ENCODE measurements around the gene NACA2.
"Not testable (repeated sequence)": the region's sequence is repeated elsewhere in the genome, so short reads cannot be mapped to it uniquely, and the experiment has no call there.

The NACA2 gene

DNA sequence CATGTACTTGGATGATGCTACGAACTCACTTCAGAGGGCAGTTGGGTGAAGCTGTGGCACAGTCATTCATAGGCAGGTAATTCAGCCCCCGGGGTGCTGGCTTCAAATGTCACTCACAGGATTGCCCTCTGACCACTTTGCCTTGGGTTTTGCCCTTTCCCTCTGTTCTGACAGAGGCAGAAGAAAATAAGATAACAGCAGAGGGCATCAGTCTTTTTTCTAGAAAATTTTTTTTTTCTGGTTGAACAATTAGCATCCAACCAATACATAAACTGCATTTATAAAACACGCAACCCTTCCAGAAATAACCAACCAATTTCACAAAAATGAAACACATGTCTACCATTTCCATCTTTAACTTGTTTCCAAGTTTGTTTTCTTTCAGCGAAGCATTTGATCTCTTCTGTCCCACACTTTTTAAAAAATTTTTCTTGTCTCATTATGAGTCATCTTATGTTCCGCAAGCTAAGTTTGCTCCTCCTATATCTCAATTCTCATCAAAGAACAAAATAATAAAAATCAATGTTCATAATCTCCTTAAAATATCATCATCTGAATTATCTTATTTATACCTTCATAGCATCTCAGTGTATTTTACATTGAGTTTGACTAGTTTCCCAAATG lies 15.6 kb downstream of the NACA2 start:
- no peak for DNase-seq
- ATAC-seq, result no peak
- Mint-ChIP-seq H3K4me3 (no peak overlapping the region), H3K36me3 (ENCODE audit: low read depth) (no peaks in the 10 kb centered on the region), H3K9me3 (peaks cover 13% of the 10 kb centered on the region), H3K27ac (no peak overlapping the region), H3K4me1 (no peaks in the 10 kb centered on the region), H3K27me3 (peaks cover 20% of the 10 kb centered on the region)

DNA sequence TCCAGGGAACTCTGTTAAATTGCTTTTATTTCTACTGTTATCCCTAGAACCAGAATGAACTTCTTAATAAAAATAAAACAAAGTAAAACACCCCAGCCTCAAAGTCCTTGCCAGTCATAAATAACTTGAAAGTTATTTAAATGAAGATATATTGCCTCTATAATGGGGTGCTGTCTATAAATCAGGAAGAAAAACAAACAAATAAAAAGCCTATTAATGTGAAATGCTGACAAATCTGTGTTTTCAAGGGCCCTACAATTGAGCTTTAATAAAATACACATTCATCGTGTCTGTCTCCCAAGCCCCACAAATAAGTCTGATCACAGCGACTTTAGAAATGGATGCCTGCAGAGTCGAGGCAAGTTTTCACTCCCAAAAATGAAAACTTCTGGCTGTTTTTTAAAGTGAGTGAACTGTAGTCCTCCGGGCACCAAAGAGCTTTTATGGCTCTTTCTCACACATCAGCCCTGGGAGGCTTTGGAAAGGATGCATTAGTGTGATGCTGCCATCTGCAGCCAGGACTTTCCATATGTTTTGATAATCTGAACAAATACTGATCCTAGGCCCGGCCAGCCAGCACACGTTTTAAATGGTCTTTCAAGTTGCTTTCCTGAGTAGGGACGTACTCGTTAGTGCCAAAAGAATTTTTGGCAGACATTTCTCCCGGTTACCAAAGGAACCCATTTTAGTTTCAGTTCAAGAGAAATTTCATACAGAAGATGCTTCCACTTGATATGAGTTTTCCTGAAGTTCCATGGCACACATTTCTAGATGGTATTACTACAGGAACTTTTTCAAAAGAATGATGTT lies 16.3 kb downstream of the NACA2 start:
- H3K9me3 Mint-ChIP-seq, result peaks cover 19% of the 10 kb centered on the region
- ATAC-seq, result no peak
- no peaks in the 10 kb centered on the region for H3K4me1 Mint-ChIP-seq
- no peak for DNase-seq
- peaks cover 16% of the 10 kb centered on the region for H3K27me3 Mint-ChIP-seq
- H3K36me3 Mint-ChIP-seq (ENCODE audit: low read depth), result no peaks in the 10 kb centered on the region
- no peak overlapping the region for H3K4me3 Mint-ChIP-seq
- H3K27ac Mint-ChIP-seq, result no peak overlapping the region

DNA sequence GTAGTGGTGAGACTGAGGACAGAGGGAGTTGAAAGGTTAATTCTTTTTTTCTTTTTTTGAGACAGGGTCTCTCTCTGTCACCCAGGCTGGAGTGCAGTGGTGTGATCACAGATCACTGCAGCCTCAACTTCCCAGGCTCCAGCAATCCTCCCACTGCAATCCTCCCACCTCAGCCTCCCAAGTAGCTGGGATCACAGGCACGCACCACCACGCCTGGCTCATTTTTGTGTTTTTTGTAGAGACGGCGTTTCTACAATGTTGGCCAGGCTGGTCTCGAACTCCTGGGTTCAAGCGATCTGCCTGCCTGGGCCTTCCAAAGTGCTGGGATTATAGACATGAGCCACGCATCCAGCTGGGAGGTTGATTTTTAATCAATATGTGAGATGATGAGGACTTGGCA lies 18.5 kb downstream of the NACA2 start:
- H3K27ac Mint-ChIP-seq; ATAC-seq; H3K36me3 Mint-ChIP-seq (ENCODE audit: low read depth); H3K4me1 Mint-ChIP-seq; DNase-seq; H3K4me3 Mint-ChIP-seq: not testable (repeated sequence)
- Mint-ChIP-seq H3K9me3 (peaks cover 19% of the 10 kb centered on the region), H3K27me3 (peaks cover 14% of the 10 kb centered on the region)

DNA sequence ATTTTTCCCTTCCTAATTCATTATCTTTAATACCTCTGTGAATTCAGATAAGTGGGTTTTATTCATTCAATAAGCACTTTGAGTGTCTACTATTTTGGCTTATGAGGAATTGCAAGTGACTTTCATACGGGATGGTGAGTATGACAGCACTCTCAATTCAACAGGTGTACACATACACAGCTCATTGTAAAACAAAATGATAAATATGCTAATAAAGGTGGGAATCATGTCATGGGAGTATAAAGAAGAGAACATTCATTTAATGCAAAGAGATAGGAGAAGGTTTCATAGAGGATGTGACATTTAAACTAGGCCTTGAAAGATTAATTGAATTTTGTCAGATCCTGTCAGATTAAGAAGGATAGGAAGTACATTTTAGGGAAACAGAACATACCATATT lies 19.4 kb downstream of the NACA2 start:
- peaks cover 19% of the 10 kb centered on the region for H3K9me3 Mint-ChIP-seq
- no peaks in the 10 kb centered on the region for H3K36me3 Mint-ChIP-seq (ENCODE audit: low read depth)
- H3K27me3 Mint-ChIP-seq, result peaks cover 14% of the 10 kb centered on the region
- no peak overlapping the region for H3K4me3 Mint-ChIP-seq
- no peak for DNase-seq
- no peak overlapping the region for H3K27ac Mint-ChIP-seq
- no peak for ATAC-seq
- H3K4me1 Mint-ChIP-seq, result no peaks in the 10 kb centered on the region

DNA sequence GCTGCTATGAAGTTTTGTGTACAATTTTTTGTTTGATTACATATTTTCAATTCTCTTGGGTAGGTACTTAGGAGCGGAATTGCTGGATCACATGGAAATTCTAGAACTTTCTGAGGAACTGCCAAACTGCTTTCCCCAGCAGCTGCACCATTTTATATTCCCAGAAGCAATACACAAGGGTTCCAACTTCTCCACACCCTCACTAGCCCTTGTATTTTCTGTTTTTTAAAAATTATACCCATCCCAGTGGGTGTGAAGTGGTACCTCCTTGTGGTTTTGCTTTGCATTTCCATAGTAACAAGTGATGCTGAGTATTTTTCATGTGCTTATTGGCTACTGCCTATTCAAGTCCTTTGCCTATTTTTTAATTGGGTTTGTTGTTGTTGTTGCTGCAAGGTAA lies 20.9 kb downstream of the NACA2 start:
- H3K36me3 Mint-ChIP-seq (ENCODE audit: low read depth), result no peaks in the 10 kb centered on the region
- H3K27ac Mint-ChIP-seq, result no peak overlapping the region
- no peak overlapping the region for H3K4me3 Mint-ChIP-seq
- ATAC-seq (no peak), DNase-seq (no peak)
- no peaks in the 10 kb centered on the region for H3K4me1 Mint-ChIP-seq
- H3K27me3 Mint-ChIP-seq, result peaks cover 7% of the 10 kb centered on the region
- H3K9me3 Mint-ChIP-seq, result peaks cover 19% of the 10 kb centered on the region

DNA sequence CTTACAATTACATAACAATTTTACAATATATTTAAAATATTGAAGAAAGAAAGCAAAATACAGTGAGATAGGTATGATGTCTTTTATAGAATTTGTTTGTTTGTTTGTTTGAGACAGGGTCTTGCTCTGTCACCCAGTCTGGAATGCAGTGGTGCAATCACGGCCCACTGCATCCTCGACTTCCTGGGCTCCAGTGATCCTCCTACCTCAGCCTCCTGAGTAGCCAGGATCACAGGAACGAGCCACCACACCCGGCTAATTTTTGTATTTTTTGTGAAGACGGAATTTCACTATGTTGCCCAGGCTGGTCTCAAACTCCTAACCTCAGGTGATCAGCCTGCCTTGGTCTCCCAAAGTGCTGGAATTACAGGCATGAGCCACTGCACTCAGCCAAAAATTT lies 21.5 kb downstream of the NACA2 start:
- DNase-seq, H3K27me3 Mint-ChIP-seq, ATAC-seq: not testable (repeated sequence)

DNA sequence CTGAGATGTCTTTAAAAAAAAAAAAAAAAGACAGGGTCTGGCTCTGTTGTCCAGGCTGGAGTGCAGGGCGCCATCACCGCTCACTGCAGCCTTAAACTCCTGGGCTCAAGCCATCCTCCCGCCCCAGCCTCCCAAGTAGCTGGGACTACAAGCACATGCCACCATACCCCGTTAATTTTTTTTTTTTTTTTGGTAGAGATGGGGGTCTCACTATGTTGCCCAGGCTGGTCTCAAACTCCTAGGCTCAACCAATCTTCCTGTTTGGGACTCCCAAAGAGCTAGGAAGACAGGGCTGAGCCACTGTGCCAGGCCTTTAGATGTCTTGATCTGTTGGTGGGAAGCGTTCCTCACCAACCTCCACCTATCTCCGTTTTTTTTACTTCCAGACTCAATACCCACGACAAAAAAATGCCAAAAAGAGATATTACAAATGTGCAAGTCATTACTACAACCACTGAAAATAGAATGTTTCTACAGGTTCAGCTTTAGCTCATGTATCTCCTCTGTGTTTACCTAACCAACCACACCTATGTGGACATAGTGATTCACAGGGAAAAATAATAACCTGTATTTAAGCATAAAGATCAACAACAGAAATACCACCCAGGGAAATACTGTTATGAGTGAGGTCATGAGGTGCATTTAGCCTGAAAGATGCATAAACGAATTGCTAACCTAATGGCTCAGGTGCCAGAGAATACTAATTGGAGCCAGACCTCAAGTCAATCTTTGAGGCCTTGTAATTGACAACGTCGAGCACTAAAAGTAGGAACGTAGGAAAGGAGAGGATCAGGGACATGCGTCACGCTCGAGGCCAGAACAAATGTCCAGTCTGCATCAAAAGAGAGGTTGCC lies 22.6 kb downstream of the NACA2 start:
- no peak for DNase-seq
- ATAC-seq, result no peak
- no peak overlapping the region for H3K4me3 Mint-ChIP-seq
- no peaks in the 10 kb centered on the region for H3K36me3 Mint-ChIP-seq (ENCODE audit: low read depth)
- peaks cover 6% of the 10 kb centered on the region for H3K27me3 Mint-ChIP-seq
- no peaks in the 10 kb centered on the region for H3K4me1 Mint-ChIP-seq
- peaks cover 19% of the 10 kb centered on the region for H3K9me3 Mint-ChIP-seq
- no peak overlapping the region for H3K27ac Mint-ChIP-seq

More for the DNA sequence above, 21.5 kb downstream of the NACA2 start:
- peaks cover 19% of the 10 kb centered on the region for H3K9me3 Mint-ChIP-seq
- not testable (repeated sequence) for H3K36me3 Mint-ChIP-seq (ENCODE audit: low read depth); H3K27ac Mint-ChIP-seq; H3K4me3 Mint-ChIP-seq; H3K4me1 Mint-ChIP-seq

DNA sequence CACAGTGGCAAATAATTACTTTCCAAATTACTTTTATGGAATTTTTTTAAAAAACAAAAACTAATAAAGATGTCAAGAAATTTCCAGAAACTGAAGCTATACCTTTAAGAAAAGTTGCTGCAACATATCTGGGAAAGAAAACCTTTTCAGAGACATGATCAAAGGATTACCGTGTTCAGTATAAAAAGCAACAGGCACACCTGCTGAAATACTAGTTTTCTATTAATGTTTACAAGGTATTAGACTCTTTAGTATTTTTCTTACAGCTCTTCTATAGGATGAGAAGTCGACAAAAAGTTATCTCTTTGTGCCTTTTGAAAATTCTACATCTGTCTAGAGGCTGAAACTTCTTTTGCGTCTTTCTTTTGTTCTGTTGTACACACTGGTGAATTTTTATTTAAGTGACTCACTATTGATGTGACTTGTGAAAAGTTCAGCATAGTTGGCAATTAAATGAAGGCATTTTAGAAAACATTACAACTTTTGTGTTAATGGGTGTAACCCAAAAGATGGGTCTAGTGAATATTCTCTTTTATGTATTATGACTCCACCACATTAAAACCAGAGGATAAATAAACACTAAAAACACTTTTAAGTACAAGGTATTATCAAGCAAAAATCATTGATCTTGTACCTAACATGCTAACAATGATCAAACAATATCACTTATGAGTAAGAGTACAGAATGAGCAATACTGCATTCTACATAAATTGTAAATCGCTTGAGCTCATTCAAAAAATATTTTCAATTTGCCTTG lies 23.8 kb downstream of the NACA2 start:
- DNase-seq, result no peak
- ATAC-seq, result no peak
- peaks cover 11% of the 10 kb centered on the region for H3K27me3 Mint-ChIP-seq
- H3K27ac Mint-ChIP-seq, result no peak overlapping the region
- H3K4me1 Mint-ChIP-seq, result no peaks in the 10 kb centered on the region
- no peak overlapping the region for H3K4me3 Mint-ChIP-seq
- no peaks in the 10 kb centered on the region for H3K36me3 Mint-ChIP-seq (ENCODE audit: low read depth)
- peaks cover 19% of the 10 kb centered on the region for H3K9me3 Mint-ChIP-seq

DNA sequence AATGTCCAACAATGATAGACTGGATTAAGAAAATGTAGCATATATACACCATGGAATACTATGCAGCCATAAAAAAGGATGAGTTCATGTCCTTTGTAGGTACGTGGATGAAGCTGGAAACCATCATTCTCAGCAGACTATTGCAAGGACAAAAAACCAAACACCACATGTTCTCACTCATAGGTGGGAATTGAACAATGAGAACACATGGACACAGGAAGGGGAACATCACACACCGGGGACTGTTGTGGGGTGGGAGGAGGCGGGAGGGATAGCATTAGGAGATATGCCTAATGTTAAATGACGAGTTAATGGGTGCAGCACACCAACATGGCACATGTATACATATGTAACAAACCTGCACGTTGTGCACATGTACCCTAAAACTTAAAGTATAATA lies 24.6 kb downstream of the NACA2 start:
- not testable (repeated sequence) for H3K27me3 Mint-ChIP-seq; H3K4me3 Mint-ChIP-seq; DNase-seq; H3K4me1 Mint-ChIP-seq; ATAC-seq; H3K27ac Mint-ChIP-seq; H3K36me3 Mint-ChIP-seq (ENCODE audit: low read depth)
- peaks cover 15% of the 10 kb centered on the region for H3K9me3 Mint-ChIP-seq

DNA sequence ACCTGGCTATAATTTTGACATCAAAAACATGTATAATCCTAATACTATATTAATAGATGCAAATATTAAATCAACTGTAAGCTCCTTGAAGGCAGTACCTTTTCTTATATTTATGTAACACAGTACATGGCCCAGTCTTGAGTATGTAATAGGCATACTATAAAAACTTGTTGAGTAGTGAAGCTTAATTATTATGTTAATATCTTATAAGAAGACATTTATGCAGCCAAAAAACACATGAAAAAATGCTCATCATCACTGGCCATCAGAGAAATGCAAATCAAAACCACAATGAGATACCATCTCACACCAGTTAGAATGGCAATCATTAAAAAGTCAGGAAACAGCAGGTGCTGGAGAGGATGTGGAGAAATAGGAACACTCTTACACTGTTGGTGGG lies 25.2 kb downstream of the NACA2 start:
- H3K36me3 Mint-ChIP-seq (ENCODE audit: low read depth); H3K4me1 Mint-ChIP-seq; DNase-seq; H3K27me3 Mint-ChIP-seq; H3K27ac Mint-ChIP-seq; H3K9me3 Mint-ChIP-seq; ATAC-seq; H3K4me3 Mint-ChIP-seq: not testable (repeated sequence)

DNA sequence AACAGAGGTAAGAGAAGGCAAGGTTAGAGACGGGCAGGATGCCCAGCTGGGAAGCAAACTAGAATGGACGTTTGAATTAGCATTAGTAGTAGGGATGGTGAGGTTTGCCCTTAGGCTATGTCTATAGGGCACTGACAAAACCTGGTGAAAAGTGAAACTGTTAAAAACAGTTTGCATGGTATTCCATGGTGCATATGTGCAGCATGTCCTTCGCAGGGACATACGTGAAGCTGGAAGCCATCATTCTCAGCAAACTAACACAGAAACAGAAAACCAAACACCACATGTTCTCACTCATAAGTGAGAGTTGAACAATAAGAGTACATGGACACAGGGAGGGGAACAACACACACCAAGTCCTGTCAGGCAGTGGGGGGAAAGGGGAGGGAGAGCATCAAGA lies 25.8 kb downstream of the NACA2 start:
- Mint-ChIP-seq H3K36me3 (ENCODE audit: low read depth) (no peaks in the 10 kb centered on the region), H3K27ac (no peak overlapping the region), H3K9me3 (peaks cover 3% of the 10 kb centered on the region), H3K27me3 (peaks cover 6% of the 10 kb centered on the region), H3K4me3 (no peak overlapping the region), H3K4me1 (no peaks in the 10 kb centered on the region)
- no peak for ATAC-seq
- DNase-seq, result no peak

DNA sequence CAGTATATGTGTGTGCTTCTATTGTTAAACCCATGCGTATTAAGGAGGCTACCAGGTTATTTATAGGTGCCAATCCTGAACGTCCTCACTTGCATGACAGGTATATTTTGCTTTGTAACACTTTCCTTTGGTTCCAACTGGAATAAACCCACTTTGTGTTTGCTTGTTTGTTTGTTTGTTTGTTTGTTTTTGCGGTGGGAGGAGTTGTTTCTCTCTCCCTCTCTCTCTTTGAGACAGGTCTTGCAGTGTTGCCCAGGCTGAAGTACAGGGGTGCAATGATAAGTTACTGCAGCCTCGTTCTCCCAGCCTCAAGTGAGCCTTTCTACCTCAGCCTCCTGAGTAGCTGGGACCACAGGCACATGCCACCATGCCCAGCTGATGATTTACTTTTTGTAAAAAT lies 28.7 kb downstream of the NACA2 start:
- ATAC-seq (no peak), DNase-seq (no peak)
- Mint-ChIP-seq H3K36me3 (ENCODE audit: low read depth) (no peaks in the 10 kb centered on the region), H3K27me3 (peaks cover 15% of the 10 kb centered on the region), H3K4me1 (no peaks in the 10 kb centered on the region), H3K27ac (no peak overlapping the region), H3K9me3 (no peaks in the 10 kb centered on the region), H3K4me3 (no peak overlapping the region)

DNA sequence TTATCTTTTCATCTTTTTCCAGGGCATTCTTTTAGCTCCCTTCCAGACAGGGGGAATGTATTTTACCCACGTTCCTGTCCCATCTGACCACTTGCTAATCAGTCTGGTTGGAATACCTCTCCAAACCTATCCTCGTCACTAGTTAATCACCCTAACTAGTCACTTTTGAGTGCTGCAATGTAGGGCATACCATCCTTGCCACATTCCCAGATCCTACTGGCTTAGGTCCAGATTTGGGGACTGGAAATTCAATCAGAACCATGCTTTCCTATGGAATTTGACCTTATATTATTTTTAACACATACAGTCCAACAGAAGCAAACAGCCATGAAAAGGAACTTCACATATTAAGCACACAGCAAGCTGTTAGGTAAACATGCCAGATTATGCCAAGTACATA lies 29.7 kb downstream of the NACA2 start:
- no peaks in the 10 kb centered on the region for H3K4me1 Mint-ChIP-seq
- H3K27ac Mint-ChIP-seq, result no peak overlapping the region
- no peaks in the 10 kb centered on the region for H3K36me3 Mint-ChIP-seq (ENCODE audit: low read depth)
- H3K27me3 Mint-ChIP-seq, result peaks cover 15% of the 10 kb centered on the region
- H3K9me3 Mint-ChIP-seq, result no peaks in the 10 kb centered on the region
- H3K4me3 Mint-ChIP-seq, result no peak overlapping the region
- ATAC-seq (no peak), DNase-seq (no peak)

DNA sequence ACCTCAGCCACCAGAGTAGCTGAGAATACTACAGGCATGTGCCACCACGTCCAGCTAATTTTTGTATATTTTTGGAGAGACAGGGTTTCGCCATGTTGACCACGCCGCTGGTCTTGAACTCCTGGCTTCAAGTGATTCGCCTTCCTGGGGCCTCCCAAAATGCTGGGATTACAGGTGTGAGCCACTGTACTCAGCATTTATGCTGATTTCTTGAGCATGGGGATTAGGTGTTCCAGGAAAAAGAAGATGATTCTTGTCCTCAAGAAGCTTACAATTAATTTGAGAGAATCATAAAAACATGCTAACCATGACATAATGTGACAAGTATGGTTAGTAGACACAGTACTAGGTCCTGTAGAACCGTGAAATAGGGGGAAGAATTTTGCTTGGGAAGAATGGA lies 30.9 kb downstream of the NACA2 start:
- Mint-ChIP-seq H3K27me3 (peaks cover 17% of the 10 kb centered on the region), H3K4me3 (no peak overlapping the region), H3K36me3 (ENCODE audit: low read depth) (no peaks in the 10 kb centered on the region), H3K4me1 (no peaks in the 10 kb centered on the region), H3K27ac (no peak overlapping the region), H3K9me3 (no peaks in the 10 kb centered on the region)
- ATAC-seq, result no peak
- no peak for DNase-seq

Measured in activated naive CD8-positive, alpha-beta T cell treated with anti-CD3 and anti-CD28 coated beads, Interleukin-2, amount 50 U/mL, for 24 hours (primary cell).